CMK (cell line): ENCODE measurements around the gene MACF1.

Experiments
- DNase-seq: peaks from one replicate; pipeline ENCODE4 v3.0.0-alpha.2; 2010; ENCODE audit warnings: low read depth

Gene MACF1

GRCh38 chr1:39360731-39361130 is 156.2 kb downstream of the MACF1 start:
- no peak for DNase-seq

DNA sequence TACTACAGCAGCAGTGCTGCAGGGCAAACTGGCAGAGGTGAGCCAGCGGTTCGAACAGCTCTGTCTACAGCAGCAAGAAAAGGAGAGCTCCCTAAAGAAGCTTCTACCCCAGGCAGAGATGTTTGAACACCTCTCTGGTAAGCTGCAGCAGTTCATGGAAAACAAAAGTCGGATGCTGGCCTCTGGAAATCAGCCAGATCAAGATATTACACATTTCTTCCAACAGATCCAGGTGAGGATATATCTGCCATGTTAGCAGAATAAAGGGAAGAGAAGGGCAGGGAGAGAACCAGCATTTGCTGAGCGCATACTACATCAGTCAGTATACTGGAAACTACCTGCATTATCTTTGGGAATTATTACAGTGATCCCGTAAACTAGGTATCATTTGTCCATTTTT is 157.0 kb downstream of the MACF1 start:
- no peak for DNase-seq

DNA sequence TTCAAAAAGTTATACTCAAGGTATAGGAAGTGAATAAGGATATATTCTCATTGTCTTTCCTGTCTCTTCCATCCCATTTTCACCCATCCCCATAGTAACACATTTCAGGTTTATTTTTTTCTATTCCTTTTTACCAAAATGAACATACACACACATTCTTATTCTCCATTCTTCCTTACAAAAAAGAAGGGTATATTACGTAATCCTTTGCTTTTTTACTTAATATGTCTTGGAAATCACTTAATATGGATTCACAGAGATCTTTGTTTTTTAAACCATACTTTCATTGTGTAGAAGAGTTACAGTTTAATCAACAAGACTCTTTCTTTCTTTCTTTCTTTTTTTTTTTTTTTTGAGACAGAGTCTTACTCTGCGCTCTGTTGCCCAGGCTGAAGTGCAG is 158.8 kb downstream of the MACF1 start:
- DNase-seq = no peak

- DNase-seq = no peak
Measured at GRCh38 chr1:39368045-39368444, 163.6 kb downstream of the MACF1 start.

- DNase-seq = no peak
Measured at GRCh38 chr1:39369565-39369964, 165.1 kb downstream of the MACF1 start.

DNA sequence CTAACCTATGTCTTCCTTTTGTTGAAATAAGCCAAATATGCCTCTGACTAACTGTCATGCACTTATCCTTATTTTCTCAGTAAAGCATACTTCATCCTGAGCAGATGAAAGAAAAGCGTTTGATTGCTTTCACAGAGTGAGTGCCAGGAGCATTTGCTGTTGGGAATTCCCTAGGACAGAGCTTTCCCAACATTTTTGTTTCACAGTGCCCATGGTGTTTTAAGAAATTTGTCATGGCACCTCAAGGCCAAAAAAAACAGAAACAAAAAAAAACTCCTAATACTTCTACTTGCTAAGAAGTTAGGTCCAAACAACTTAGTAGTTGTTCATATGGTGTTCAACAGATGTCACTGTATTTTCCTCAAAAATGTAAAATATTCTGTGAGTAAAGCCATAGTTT is 166.1 kb downstream of the MACF1 start:
- no peak for DNase-seq

- no peak for DNase-seq
Measured at GRCh38 chr1:39372105-39372504, 167.6 kb downstream of the MACF1 start.

DNA sequence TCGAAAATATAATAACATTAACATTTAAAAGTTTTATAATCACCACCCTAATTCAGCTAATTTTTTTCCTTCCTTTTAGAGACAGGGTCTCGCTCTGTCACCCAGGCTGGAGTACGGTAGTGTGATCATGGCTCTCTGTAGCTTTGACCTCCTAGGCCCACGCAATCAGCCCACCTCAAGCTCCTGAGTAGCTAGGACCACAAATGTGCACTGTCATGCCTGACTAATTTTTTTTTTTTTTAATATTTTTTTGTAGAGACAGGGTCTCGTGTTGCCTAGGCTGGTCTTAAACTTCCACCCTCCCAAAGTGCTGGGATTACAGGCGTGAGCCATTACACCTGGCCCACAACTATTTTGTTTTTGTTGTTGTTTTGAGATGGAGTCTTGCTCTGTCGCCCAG is 172.2 kb downstream of the MACF1 start:
- DNase-seq = no peak

DNA sequence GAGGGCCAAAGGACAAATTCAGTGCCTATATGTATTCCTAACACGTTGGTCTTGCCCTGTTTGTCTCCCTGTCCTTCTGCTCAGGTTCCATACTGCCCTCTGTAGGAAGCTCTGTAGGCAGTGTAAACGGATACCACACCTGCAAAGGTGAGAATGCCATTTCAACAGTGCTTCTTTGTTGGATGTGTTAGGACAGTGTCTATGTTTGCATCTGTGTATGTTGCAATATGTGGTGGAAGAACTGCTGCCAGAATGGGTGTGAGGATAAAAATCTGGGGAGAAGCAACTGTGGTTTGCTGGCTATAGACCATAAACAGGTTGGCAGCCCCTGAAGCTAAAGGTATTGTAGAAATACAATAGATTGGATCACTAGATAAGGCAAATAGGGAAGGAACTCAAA is 173.9 kb downstream of the MACF1 start:
- no peak for DNase-seq

DNA sequence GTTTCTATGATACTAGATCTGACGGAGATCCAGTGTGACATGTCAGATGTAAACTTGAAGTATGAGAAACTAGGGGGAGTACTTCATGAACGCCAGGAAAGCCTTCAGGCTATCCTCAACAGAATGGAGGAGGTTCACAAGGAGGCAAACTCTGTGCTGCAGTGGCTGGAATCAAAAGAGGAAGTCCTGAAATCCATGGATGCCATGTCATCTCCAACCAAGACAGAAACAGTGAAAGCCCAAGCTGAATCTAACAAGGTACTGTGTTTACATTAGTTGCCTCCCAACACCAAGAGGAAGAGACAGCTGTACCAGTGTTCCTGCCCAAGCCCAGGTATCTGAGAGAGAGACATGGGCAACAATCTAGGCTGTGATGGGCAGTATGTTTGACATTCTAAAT is 174.7 kb downstream of the MACF1 start:
- DNase-seq = no peak

DNA sequence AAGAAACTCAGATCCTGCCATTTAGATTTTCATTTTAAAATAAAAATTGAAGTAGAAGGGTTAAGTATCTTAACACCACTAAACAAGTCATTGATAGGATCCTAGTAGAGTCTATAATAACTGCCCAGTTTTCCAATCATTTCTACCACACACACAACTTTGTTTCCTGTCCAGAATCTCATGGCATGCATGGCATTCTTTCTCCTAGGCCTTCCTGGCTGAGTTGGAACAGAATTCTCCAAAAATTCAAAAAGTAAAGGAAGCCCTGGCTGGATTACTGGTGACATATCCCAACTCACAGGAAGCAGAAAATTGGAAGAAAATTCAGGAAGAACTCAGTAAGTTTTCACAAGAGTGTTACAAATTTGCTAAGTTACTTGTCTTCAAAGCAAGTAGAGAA is 175.5 kb downstream of the MACF1 start:
- DNase-seq = no peak

DNA sequence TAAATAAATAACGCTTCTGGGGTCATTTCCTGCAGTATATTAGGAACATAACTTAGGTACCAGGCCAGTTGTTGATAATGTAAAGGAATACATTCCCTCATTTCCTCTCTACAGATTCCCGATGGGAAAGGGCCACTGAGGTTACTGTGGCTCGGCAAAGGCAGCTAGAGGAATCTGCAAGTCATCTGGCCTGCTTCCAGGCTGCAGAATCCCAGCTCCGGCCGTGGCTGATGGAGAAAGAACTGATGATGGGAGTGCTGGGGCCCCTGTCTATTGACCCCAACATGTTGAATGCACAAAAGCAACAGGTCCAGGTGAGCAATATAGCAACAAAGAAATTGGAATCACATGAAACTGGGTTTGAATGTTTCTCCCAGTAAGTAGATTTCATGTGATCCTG is 177.3 kb downstream of the MACF1 start:
- no peak for DNase-seq

DNA sequence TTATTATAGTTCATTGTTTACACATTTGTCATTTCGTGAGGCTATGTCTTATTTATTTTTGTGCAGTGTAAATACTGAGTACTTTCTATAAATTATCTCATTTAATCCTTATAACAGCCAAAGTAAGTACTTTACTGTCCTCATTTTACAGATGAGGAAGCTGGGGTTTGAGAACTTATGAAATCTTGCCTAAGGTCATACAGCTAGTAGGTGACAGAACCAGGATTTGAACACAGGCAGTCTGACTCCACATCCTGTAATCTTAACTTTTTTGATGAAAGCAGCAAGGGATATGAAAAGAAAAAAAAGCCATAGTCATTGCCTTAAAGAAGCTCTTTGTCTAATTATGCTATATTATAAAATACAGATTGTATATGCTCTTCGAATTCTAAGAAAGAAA is 179.8 kb downstream of the MACF1 start:
- DNase-seq = no peak

GRCh38 chr1:39385067-39385988 is 180.8 kb downstream of the MACF1 start:
- DNase-seq = no peak

DNA sequence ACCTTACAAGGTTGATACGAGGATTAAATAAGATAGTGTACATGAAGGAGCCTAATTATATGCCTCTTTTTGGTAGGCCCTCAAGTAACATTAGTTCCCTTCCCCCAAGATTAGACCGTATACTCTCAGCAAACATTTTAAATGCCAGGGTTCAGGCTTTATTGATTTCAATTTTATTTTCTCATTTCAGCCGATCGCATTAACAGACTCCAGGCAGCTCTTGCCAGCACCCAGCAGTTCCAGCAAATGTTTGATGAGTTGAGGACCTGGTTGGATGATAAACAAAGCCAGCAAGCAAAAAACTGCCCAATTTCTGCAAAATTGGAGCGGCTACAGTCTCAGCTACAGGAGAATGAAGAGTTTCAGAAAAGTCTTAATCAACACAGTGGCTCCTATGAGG is 182.5 kb downstream of the MACF1 start:
- no peak for DNase-seq

DNA sequence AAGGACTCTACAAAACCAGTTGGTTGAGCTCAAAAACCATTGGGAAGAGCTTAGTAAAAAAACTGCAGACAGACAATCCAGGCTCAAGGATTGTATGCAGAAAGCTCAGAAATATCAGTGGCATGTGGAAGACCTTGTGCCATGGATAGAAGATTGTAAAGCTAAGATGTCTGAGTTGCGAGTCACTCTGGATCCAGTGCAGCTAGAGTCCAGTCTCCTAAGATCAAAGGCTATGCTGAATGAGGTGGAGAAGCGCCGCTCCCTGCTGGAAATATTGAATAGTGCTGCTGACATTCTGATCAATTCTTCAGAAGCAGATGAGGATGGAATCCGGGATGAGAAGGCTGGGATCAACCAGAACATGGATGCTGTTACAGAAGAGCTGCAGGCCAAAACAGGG is 183.0 kb downstream of the MACF1 start:
- DNase-seq = no peak

GRCh38 chr1:39391691-39392679 is 187.5 kb downstream of the MACF1 start:
- DNase-seq = no peak

DNA sequence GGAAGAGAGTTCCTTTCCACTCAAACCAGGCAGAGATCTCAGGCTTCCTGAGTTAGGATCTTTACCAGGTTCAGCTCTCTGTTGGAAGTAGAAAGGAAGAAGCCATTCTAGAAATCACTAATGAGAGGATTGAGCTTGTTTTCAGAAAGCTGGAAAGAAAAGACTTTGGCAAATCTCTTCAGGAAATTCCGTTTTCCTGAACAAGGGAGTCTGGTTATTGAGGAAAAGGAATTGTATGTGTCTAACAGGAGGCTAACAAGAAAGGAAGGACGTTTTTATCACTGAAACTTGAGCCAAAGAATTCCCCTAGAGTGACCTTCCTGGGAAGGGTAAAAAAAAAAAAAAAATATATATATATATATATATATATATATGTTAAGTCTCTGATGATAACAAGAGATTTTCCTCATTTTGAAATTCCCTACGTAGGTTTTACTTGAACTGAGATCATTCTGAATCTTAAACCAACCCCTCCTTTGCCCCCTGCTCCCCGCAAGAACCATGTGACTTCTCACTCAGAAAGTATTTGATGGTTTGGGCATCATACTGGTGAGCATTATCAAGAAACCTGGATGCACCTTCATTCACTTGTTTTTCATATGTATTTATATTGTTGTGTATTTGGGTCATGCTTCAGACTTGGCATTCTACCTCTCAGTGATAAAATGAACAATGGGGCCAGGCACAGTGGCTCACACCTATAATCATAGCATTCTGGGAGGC is 188.5 kb downstream of the MACF1 start:
- no peak for DNase-seq

GRCh38 chr1:39393645-39394044 is 189.2 kb downstream of the MACF1 start:
- no peak for DNase-seq

- DNase-seq = no peak
Measured at GRCh38 chr1:39394059-39394458, 189.6 kb downstream of the MACF1 start.

DNA sequence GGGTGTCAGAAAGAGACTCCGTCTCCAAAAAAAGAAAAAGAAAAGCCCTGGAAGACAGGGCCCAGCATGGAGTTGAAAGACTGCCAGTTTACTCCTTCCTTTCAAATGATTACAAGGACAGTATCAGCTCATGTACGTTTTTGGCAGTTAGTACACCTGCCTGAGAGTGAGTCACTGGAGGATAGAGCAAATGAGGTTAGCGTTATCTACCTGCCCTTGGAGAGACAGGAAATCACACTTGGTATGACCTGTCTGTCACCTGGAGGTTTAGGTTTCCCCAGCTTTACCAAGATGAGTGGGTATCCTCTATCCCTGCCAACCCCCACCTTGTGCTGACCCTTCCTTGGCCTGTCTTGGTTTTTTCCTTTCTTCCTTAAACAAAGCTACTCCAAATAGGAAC is 190.1 kb downstream of the MACF1 start:
- no peak for DNase-seq

DNA sequence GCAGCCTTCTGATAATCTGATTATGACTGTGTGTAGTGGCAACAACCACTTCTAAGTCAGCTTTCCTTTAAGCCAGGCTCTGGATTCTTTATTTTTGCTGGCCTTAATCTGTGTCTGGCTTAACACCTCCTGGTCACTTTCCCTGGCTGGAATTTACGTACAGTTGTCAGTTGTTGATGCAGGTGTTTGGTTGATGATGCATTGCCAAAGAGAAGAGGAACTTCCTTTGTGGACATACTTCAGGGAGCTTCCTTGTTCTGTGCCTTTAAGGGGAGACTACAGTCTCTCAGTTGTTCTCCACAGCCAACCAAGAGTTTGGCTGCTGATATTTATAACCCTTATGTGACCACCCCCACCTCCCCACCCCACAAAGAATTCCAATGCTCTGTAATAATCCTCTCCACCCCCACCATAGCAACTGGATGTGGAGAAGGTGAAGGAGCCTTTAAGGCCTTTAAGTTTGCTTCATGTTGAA is 190.9 kb downstream of the MACF1 start:
- DNase-seq = no peak
